CD4-positive, alpha-beta T cell treated with Interleukin-6 at 100 ng/mL for 8 hours (primary cell): Measurements from ENCODE around the gene SNRNP25.
"Not testable (repeated sequence)": the region's sequence is repeated elsewhere in the genome, so short reads cannot be mapped to it uniquely, and the experiment has no call there.

Experiments used
- DNase-seq: peaks from one replicate; pipeline ENCODE4 v3.0.0-alpha.2; 2020; ENCODE audit warnings: mixed read lengths, low spot score

The SNRNP25 gene

GRCh38 chr16:53346-54236 is at the start of gene SNRNP25, which contains the start of gene POLR3K:
SNRNP25 (plus strand) TSS chr16:53828; CDS start chr16:54017, 189 bp downstream.
POLR3K (minus strand) TSS chr16:53608; CDS start chr16:53586, 22 bp downstream.
- peak; percentile 98 for DNase-seq

GRCh38 chr16:9903-10665 is 43.5 kb upstream of the SNRNP25 start:
- DNase-seq, result no peak

- not testable (repeated sequence) for DNase-seq
These were observed 42.9 kb upstream of the SNRNP25 start for GRCh38 chr16:10772-11171.

GRCh38 chr16:17062-17765 is 36.4 kb upstream of the SNRNP25 start:
- DNase-seq, result not testable (repeated sequence)

GRCh38 chr16:20886-21285 is 32.7 kb upstream of the SNRNP25 start:
- not testable (repeated sequence) for DNase-seq

GRCh38 chr16:24151-24550 is 29.5 kb upstream of the SNRNP25 start:
- not testable (repeated sequence) for DNase-seq

- DNase-seq, result not testable (repeated sequence)
These were observed 27.7 kb upstream of the SNRNP25 start for GRCh38 chr16:25926-26348.

- not testable (repeated sequence) for DNase-seq
These were observed 23.0 kb upstream of the SNRNP25 start for GRCh38 chr16:30627-31026.

DNA sequence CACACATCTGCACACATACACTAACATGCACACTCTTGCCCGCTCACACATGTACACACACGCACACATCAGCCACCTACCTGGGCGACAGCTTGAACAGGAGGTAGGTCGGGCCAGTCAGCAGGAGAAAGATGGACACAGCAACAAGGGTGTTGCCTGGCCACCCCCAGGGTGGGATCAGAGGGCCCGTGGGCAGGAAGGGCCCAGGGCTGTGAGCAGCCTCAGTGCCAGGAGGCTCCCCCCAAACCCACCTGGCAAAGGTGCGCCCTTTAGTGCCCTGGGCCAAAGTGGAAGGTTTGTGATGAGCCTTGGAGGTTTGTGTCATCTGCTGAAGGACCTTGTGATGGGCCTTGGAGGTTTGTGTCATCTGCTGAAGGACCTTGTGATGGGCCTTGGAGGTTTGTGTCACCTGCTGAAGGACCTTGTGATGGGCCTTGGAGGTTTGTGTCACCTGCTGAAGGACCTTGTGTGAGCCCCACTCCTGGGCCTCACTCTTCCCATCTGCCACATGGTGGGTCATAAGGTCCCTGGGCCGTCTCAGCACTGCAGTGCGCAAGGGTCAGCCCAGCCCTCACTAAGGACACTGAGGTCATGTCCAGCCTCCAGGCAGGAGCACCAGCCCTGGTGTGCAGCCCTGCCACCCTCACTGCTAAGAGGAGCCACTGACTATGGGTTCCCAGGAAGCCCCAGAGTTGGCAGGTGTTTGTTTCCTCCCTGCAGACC is 20.3 kb upstream of the SNRNP25 start:
- not testable (repeated sequence) for DNase-seq

DNA sequence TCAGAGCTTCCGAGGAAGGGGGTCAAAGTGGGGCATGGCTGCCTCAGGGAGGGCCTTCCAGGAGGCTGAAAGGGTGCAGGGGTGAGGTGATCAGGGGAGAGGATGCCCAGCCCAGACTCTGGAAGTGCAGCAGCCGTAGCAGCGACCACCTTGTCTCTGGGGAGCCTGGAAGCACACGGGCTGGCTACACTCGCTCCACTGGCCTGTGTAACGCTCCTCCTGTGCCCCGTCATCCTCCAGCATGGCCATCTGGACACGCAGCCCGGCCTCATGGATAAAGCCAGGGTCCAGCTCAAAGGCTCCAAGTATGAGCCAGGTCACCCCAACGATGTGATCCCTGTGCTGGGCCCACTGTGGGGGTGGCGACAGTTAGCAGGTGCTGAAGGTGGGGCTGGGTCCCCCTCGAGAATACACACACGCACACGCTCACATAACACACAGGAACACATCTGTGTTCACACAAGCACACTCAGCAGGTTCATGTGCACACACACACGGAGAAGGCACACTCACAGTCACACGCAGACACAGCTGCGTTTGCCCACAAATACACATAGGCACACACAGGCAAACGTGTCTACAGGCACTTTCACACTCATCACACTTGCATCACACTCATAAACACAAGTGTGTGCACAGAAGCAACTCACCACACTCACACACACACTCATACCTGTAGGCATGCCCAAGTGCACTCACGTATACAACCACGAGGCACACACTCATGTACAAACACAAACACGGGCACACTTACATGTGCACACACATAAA is 19.6 kb upstream of the SNRNP25 start:
- no peak for DNase-seq

GRCh38 chr16:34648-34987 is 19.0 kb upstream of the SNRNP25 start:
- DNase-seq, result no peak

GRCh38 chr16:35011-35677 is 18.5 kb upstream of the SNRNP25 start:
- no peak for DNase-seq

DNA sequence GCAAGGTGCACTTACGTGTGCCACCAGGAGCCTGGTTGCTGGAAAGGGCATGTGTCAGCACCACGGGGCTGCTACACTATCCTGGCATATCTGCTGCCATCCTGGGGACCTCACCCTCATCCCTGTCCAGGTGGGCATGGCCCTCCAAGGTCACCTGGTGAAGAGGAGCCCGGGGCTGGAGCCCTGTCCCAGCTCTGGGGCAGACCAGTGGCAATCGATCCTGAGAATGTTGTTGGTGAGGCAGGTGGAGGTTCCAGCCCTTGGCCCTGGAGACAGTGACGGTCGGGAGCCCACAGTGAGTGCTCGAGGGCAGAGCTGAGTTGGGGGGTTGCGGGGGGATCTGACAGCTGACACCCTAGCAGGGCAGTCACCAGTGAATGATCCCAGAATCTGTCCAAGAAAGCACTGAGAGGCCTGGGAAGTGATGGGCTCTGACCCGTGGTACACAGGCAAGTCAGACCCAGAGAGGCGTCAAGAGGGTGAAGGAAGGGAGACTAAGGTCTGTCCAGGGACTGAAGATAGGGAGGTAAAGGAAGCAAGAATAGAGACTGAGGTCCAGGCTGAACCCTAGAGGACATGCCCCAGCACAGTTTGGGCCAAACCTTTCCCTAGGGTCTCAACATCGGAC is 17.8 kb upstream of the SNRNP25 start:
- DNase-seq, result no peak

GRCh38 chr16:36336-36984 is 17.2 kb upstream of the SNRNP25 start:
- no peak for DNase-seq

- no peak for DNase-seq
These were observed 16.1 kb upstream of the SNRNP25 start for GRCh38 chr16:37511-37910.

DNA sequence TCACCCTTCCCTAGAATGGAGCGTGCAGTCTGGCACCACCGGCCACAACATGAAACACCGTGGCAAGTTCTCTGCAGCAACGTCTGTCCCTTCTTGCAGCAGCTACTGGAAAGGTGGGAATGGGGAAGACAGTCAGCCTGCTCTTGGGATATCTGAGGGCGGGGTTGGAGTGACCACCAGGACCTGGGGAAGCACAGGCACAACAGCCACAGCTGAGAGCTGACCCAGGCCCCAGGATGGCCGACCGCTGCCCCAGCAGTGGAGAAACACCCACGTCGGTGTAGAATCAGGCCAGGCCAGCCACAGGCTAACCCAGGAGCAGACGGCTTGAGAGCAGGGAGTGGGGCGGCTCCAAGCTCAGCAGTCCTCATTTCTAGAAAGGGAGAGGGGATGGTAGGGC is 15.4 kb upstream of the SNRNP25 start:
- DNase-seq, result not testable (repeated sequence)

- peak; percentile 59 for DNase-seq
These were observed 14.4 kb upstream of the SNRNP25 start for GRCh38 chr16:38941-39892.

DNA sequence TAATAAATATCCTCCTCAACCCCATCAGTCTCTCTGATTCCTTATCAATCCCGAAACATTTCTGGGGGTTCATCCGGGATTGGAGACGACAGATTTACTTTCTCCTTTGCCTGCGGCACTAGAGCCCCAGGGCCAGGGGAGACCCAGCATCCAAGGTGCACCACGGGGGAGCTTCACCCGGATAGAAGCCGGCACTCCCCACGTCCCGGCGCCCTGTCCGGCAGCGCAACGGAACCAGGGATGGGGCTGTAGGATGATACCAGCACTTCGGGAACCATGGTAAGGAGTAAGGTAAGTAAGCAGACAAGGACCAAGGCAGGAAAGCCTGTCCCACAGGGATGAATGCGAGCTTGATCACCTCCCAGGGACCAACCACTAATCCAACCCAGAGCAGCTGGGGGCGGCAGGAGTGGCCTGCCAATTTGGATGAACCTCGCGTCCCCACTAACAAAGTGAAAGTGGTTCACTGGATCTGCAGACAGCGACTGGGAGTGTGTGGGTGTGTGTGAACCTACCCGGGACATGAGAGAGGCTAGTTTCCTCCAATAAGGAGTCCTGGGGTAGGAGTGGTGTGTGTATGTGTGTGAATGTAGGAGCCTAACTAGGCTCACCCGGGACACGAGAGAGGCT is 12.1 kb upstream of the SNRNP25 start:
- DNase-seq, result no peak
